ENCODE data around the gene EIF3J. TPM values are rescaled to one million over a fixed set of nuclear protein-coding genes. Genes with fewer than 3 reads are reported as not detected.

The EIF3J gene
- total RNA-seq, 6 donors from 2014 or later = 25.3 to 82.2 (median 58.3) TPM

GRCh38 chr15:44596511-44597010 lies 59.6 kb downstream of the EIF3J start:
- no peak for TF ChIP-seq CTCF (IDR thresholded peaks at IDR 0.05)
- no peak for TF ChIP-seq POLR2AphosphoS5 (IDR thresholded peaks at IDR 0.05)
- TF ChIP-seq EP300 (IDR thresholded peaks at IDR 0.05) = no peak
- TF ChIP-seq POLR2A (IDR thresholded peaks at IDR 0.05) = no peak
- Histone ChIP-seq H3K27me3 (no peaks in the 10 kb centered on the region), H3K4me3 (no peak overlapping the region), H3K27ac (peak overlapping the region in 1 of 4 donors; percentile 19), H3K36me3 (peaks cover 17 to 94% (median 71%) of the 10 kb centered on the region in 4 donors), H3K9me3 (no peaks in the 10 kb centered on the region), H3K4me1 (peaks cover 0 to 12% (median 3%) of the 10 kb centered on the region in 4 donors)
- DNase-seq (no peak), ATAC-seq (ENCODE audit: low FRiP score in 2 of 2) (no peak)
- 73 to 76% methylated on average over 1 of the region's 1 CpG for WGBS, 2 donors

GRCh38 chr15:44598066-44598465 lies 61.1 kb downstream of the EIF3J start:
- H3K9me3 ChIP-seq = no peaks in the 10 kb centered on the region
- no peaks in the 10 kb centered on the region for H3K27me3 ChIP-seq
- DNase-seq (no peak), ATAC-seq (ENCODE audit: low FRiP score in 2 of 2) (no peak)
- H3K36me3 ChIP-seq = peaks cover 11 to 94% (median 63%) of the 10 kb centered on the region in 4 donors
- H3K4me1 ChIP-seq = peaks cover 0 to 12% (median 3%) of the 10 kb centered on the region in 4 donors
- 80 to 85% methylated on average over 1 of the region's 1 CpG for WGBS, 2 donors
- no peak overlapping the region for H3K4me3 ChIP-seq
- H3K27ac ChIP-seq = no peak overlapping the region
- TF ChIP-seq CTCF (IDR thresholded peaks at IDR 0.05) = no peak
- no peak for TF ChIP-seq POLR2A (IDR thresholded peaks at IDR 0.05)
- TF ChIP-seq POLR2AphosphoS5 (IDR thresholded peaks at IDR 0.05) = no peak
- no peak for TF ChIP-seq EP300 (IDR thresholded peaks at IDR 0.05)

GRCh38 chr15:44598892-44599291 lies 61.9 kb downstream of the EIF3J start:
- Histone ChIP-seq H3K4me1 (peaks cover 0 to 12% (median 3%) of the 10 kb centered on the region in 4 donors), H3K27me3 (no peaks in the 10 kb centered on the region), H3K9me3 (no peaks in the 10 kb centered on the region), H3K36me3 (peaks cover 5 to 94% (median 61%) of the 10 kb centered on the region in 4 donors), H3K4me3 (no peak overlapping the region), H3K27ac (peak overlapping the region in 2 of 4 donors; percentile 5 to 26)
- no peak for TF ChIP-seq POLR2AphosphoS5 (IDR thresholded peaks at IDR 0.05)
- TF ChIP-seq POLR2A (IDR thresholded peaks at IDR 0.05) = no peak
- TF ChIP-seq CTCF (IDR thresholded peaks at IDR 0.05) = no peak
- TF ChIP-seq EP300 (IDR thresholded peaks at IDR 0.05) = no peak
- no peak for ATAC-seq (ENCODE audit: low FRiP score in 2 of 2)
- WGBS, 2 donors = 48 to 49% methylated on average over 5 of the region's 5 CpGs
- no peak for DNase-seq

- Histone ChIP-seq H3K4me3 (no peak overlapping the region), H3K27me3 (no peaks in the 10 kb centered on the region), H3K9me3 (no peaks in the 10 kb centered on the region), H3K36me3 (peaks cover 14 to 94% (median 46%) of the 10 kb centered on the region in 4 donors), H3K4me1 (peaks cover 0 to 6% (median 0%) of the 10 kb centered on the region in 4 donors), H3K27ac (no peak overlapping the region)
- TF ChIP-seq EP300 (IDR thresholded peaks at IDR 0.05) (no peak), POLR2A (IDR thresholded peaks at IDR 0.05) (no peak), CTCF (IDR thresholded peaks at IDR 0.05) (no peak), POLR2AphosphoS5 (IDR thresholded peaks at IDR 0.05) (no peak)
- DNase-seq (no peak), ATAC-seq (ENCODE audit: low FRiP score in 2 of 2) (no peak)
- 98 to 100% methylated on average over 2 of the region's 2 CpGs for WGBS, 2 donors
Observed at GRCh38 chr15:44603126-44603525, 66.2 kb downstream of the EIF3J start.

- H3K36me3 ChIP-seq = peaks cover 17 to 97% (median 41%) of the 10 kb centered on the region in 4 donors
- H3K4me3 ChIP-seq = no peak overlapping the region
- no peak for DNase-seq
- no peaks in the 10 kb centered on the region for H3K9me3 ChIP-seq
- WGBS, 2 donors = 76 to 77% methylated on average over 1 of the region's 1 CpG
- TF ChIP-seq CTCF (IDR thresholded peaks at IDR 0.05) (no peak), EP300 (IDR thresholded peaks at IDR 0.05) (no peak), POLR2A (IDR thresholded peaks at IDR 0.05) (no peak), POLR2AphosphoS5 (IDR thresholded peaks at IDR 0.05) (no peak)
- no peaks in the 10 kb centered on the region for H3K27me3 ChIP-seq
- no peak overlapping the region for H3K27ac ChIP-seq
- no peak for ATAC-seq (ENCODE audit: low FRiP score in 2 of 2)
- H3K4me1 ChIP-seq = no peaks in the 10 kb centered on the region
Observed at GRCh38 chr15:44606740-44607139, 69.8 kb downstream of the EIF3J start.
